NCI-H1092 treated with DMSO at 0.1 percent for 48 hours (cell line): ENCODE results near the gene JAM3.
A peak's percentile ranks its signal among the peaks of the same experiment; 100 is the strongest.
"Not testable (repeated sequence)": the region's sequence is repeated elsewhere in the genome, so short reads cannot be mapped to it uniquely, and the experiment has no call there.

Experiments
- DNase-seq: peaks from one replicate; lab custom pipeline; 2025; lab: John Stamatoyannopoulos, UW

JAM3 gene

DNA sequence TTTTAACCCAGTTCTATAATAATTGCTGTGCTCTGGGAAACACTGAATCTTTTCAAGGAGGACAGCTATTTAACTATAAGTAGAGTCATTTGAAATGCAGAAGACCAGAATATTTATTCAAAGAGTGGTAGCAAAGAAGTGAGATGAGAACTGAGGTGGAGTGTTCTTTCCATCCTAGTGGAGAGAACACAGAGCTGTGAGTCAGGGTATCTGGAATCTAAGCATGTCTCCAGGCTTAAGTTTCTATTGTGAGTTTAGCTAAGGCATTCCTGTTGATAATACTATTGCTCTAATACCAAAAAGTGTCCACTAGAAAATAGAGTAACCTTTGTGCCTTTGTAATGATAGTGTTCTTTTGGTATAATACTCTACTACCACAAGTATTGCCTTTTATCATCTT lies 32.4 kb downstream of the JAM3 start:
- DNase-seq, result no peak

DNA sequence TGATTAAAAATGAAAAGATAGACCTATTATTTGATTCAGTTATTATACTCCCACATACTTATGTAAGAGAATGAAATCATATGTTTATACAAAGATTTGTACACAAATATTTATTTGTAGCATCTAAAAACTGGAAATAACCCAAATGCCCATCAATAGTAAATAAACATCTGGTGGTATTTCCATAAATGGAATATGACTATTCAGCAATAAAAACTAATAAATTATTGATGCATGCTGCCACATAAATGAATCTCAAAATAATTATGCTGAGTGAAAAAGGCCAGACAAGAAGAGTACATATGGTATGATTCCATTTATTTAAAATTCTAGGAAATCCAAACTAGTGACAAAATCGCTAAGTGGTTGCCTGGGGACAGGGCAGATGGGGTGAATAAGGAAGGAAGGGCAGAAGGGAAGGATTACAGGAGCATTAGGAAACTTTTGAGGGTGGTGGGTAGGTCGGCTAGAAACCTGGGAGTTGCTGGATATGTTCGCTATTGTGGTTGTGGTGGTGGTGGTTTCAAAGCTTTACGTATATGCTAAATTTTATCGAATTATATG lies 41.5 kb downstream of the JAM3 start:
- DNase-seq, result no peak

GRCh38 chr11:134113787-134114186 lies 44.9 kb downstream of the JAM3 start:
- DNase-seq, result not testable (repeated sequence)

- no peak for DNase-seq
These were observed 47.3 kb downstream of the JAM3 start for GRCh38 chr11:134116210-134116609.

GRCh38 chr11:134118006-134118405 lies 49.1 kb downstream of the JAM3 start:
- DNase-seq, result peak; percentile 65

DNA sequence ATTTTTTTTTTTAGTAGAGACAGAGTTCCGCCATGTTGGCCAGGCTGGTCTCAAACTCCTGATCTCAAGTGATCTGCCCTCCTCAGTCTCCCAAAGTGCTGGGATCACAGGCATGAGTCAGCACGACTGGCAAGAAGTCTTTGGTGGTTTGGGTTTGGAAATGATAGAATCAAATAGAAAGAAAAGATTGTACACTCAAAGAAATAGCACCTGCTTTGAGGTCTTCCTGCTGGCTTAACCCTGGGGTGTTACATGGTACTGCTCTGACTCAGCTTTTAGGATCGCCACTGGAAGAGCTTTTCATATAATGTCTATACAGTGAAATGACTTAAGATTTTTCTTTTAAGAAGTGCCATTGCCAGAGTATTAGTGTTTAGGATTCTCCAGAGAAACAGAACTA lies 50.2 kb downstream of the JAM3 start:
- DNase-seq, result no peak

GRCh38 chr11:134120143-134120850 lies 51.4 kb downstream of the JAM3 start:
- peak; percentile 66 for DNase-seq

- no peak for DNase-seq
These were observed 52.2 kb downstream of the JAM3 start for GRCh38 chr11:134120921-134121526.

- peak; percentile 49 for DNase-seq
These were observed 56.0 kb downstream of the JAM3 start for GRCh38 chr11:134124660-134125451.

- DNase-seq, result no peak
These were observed 56.6 kb downstream of the JAM3 start for GRCh38 chr11:134125507-134125906.

GRCh38 chr11:134126217-134126822 lies 57.4 kb downstream of the JAM3 start:
- DNase-seq, result no peak

DNA sequence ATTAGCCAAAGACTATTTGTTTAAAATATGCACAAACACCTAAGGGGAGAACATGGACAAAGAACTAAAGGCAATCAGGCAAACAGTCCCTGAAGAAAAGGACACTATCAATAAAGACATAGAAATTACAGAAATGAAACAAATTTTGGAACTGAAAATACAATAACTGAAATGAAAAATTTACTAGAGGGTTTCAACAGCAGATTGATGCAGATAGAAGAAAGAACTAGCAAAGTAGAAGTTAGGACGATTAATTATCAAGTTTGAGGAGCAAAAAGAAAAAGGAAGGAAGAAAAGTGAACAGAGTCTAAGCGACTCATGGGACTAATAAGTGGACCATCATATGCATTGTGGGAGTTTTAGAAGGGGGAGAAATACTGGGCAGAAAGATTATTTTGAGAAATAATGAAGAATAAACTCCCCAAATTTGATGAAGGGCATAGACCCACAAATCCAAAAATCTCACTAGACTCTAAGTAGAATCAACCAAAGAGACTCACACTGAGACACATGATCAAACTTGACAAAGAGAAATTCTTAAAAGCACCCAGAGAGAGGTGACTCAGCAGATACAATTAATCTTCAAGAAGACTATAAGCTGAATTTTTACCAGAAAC lies 62.9 kb downstream of the JAM3 start:
- DNase-seq, result no peak

GRCh38 chr11:134132808-134133207 lies 63.9 kb downstream of the JAM3 start:
- no peak for DNase-seq

DNA sequence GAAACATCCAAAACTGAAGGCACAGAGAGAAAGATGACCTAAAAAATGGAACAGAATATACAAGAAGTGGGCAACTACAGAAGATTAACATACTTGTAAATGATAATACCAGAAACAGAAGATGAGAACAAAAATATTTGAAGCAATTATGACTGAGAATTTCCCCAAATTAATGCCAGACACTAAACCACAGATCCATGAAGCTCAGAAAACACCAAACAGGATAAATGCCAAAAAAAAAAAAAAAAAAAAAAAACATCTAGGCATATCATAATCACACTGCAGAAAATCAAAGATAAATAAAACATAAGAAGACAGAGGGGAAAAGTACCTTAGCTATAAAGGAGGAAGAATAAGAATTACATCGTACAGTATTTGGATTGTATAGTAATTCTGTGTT lies 65.3 kb downstream of the JAM3 start:
- no peak for DNase-seq

DNA sequence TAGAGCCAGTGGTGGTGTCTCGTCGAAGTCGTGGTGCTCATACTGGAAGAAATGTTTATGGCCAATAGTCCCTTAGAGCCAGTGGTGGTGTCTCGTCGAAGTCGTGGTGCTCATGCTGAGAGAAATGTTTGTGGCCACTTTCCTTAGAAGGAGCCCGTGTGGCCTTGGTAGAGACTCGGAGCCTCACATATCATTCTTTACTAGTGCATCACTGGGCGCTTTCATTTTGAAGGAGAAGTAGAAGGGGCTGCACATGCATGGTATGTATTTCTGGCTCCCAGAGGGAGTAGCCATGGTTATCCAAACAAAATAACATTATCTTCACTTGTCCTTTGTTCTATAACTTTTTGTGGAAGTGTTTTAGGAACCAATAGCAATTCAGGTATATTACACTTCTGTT lies 69.5 kb downstream of the JAM3 start:
- DNase-seq, result no peak

GRCh38 chr11:134139303-134139872 lies 70.5 kb downstream of the JAM3 start:
- no peak for DNase-seq

GRCh38 chr11:134139873-134140331 lies 71.0 kb downstream of the JAM3 start:
- DNase-seq, result peak; percentile 81

DNA sequence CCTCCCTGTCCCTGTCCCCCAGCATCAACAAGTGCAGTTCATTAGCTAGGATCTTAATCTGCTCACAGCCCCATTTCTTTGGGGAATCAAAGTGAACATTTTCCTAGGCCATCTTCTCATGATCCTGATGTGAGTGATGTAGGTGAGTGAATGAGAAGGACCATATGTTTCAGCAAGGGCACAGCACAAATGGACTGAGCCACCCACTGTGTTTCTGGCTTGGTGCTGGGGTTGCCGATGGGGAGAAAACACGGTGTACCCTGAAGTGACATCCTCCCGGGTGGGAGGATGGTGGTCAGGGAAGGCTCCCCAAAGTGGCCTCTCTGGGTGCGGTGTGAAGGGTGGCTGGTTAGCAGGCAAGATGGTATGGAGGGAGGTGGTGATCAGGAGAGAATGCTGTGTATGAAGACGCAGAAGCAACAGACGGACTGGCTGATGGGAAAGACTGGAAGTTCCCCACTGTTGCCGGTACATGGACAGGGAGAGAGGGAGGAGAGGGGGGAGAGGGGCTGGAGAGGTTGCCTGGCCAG lies 72.2 kb downstream of the JAM3 start:
- no peak for DNase-seq

GRCh38 chr11:134142536-134142935 lies 73.7 kb downstream of the JAM3 start:
- DNase-seq, result no peak

- no peak for DNase-seq
These were observed 74.9 kb downstream of the JAM3 start for GRCh38 chr11:134143801-134144200.

- DNase-seq, result no peak
These were observed 75.9 kb downstream of the JAM3 start for GRCh38 chr11:134144744-134145143.
